Medulla oblongata (tissue), 1 donor: Measurements from ENCODE around the gene OSBPL1A.

Experiments
- DNase-seq: peaks from one replicate; pipeline ENCODE4 v3.0.0-alpha.2; 2015; ENCODE audit errors: extremely low spot score

OSBPL1A gene

GRCh38 chr18:24126155-24126961 is 271.3 kb downstream of the OSBPL1A start:
- DNase-seq: no peak

- DNase-seq: no peak
Measured at GRCh38 chr18:24121625-24122024, 276.0 kb downstream of the OSBPL1A start.

- DNase-seq: no peak
Measured at GRCh38 chr18:24120676-24121075, 276.9 kb downstream of the OSBPL1A start.

- peak; percentile 87 for DNase-seq
Measured at GRCh38 chr18:24118750-24119577, 278.7 kb downstream of the OSBPL1A start.

GRCh38 chr18:24115628-24116027 is 282.0 kb downstream of the OSBPL1A start:
- DNase-seq: no peak

- no peak for DNase-seq
Measured at GRCh38 chr18:24114924-24115549, 282.6 kb downstream of the OSBPL1A start.

- DNase-seq: no peak
Measured at GRCh38 chr18:24112874-24113615, 284.6 kb downstream of the OSBPL1A start.

- no peak for DNase-seq
Measured at GRCh38 chr18:24112464-24112863, 285.2 kb downstream of the OSBPL1A start.
